Left ventricle myocardium inferior (tissue), 1 donor: ENCODE measurements around the gene CAMTA2. TPM values are rescaled to one million over a fixed set of nuclear protein-coding genes. Genes with fewer than 3 reads are reported as not detected.
A peak's percentile ranks its signal among the peaks of the same experiment; 100 is the strongest.
"Not testable (repeated sequence)": the region's sequence is repeated elsewhere in the genome, so short reads cannot be mapped to it uniquely, and the experiment has no call there.

ENCODE experiments used
- DNase-seq: peaks from one replicate; pipeline ENCODE4 v3.0.0-alpha.2; 2020
- H3K27ac ChIP-seq: fragments of 200-600 bp; replicated peaks from 2 replicates; pipeline ENCODE4 v1.8.0; 2021
- H3K27me3 ChIP-seq: fragments of 200-600 bp; 2 replicates; pipeline ENCODE4 v1.8.0; 2021; ENCODE audit warnings: low read depth
- H3K36me3 ChIP-seq: fragments of 200-600 bp; 2 replicates; pipeline ENCODE4 v1.8.0; 2021
- H3K4me1 ChIP-seq: fragments of 200-600 bp; 2 replicates; pipeline ENCODE4 v1.8.0; 2021
- H3K4me3 ChIP-seq: fragments of 200-600 bp; 2 replicates; pipeline ENCODE4 v1.8.0; 2021; ENCODE audit warnings: mild to moderate bottlenecking, moderate library complexity
- H3K9me3 ChIP-seq: fragments of 200-600 bp; replicated peaks from 2 replicates; pipeline ENCODE4 v1.8.0; 2021
- CTCF ChIP-seq: fragments of 200-600 bp; IDR thresholded peaks from 2 replicates; pipeline ENCODE4 v1.8.0; 2021; ENCODE audit warnings: antibody characterized with exemption, mild to moderate bottlenecking, borderline replicate concordance
- intact Hi-C: fragments of 100-400 bp; cut with micrococcal nuclease; formaldehyde crosslinking; loops from one replicate; pipeline ENCODE4 v1.11.0; 2022
- total RNA-seq: library from RNA; stranded (reverse); fragmentation: NEBNext Ultra II Directional; extraction: Animal tissue kit (Norgen Biotek cat#: 25700); gene quantifications from one replicate; pipeline ENCODE4 v1.2.1, GENCODE V29; 2021
- donor health status: DM: no; HTN: yes; CAD: no; lungs with severe emphysema.

The CAMTA2 gene
- total RNA-seq, 1 donor from 2014 or later: 33.8 TPM

GRCh38 chr17:5032865-5033264, 45.4 kb upstream of the CAMTA2 start:
- no peaks in the 10 kb centered on the region for H3K36me3 ChIP-seq
- H3K27ac ChIP-seq: no peak overlapping the region
- no peak for TF ChIP-seq CTCF
- H3K4me1 ChIP-seq: peaks cover 14% of the 10 kb centered on the region
- no peak overlapping the region for H3K4me3 ChIP-seq
- intact Hi-C loops: no loop called here
- no peak for DNase-seq
- H3K27me3 ChIP-seq: peaks cover 27% of the 10 kb centered on the region
- H3K9me3 ChIP-seq: no peaks in the 10 kb centered on the region

GRCh38 chr17:5031365-5032082, 44.0 kb upstream of the CAMTA2 start:
- Histone ChIP-seq H3K27me3 (peaks cover 18% of the 10 kb centered on the region), H3K9me3 (no peaks in the 10 kb centered on the region), H3K36me3 (no peaks in the 10 kb centered on the region), H3K4me3 (peak overlapping the region; percentile 67), H3K4me1 (peaks cover 14% of the 10 kb centered on the region), H3K27ac (peak overlapping the region; percentile 46)
- peak; percentile 80 for DNase-seq
- peak; percentile 81 for TF ChIP-seq CTCF
- intact Hi-C loops: no loop called here

GRCh38 chr17:5030168-5030567, 42.7 kb upstream of the CAMTA2 start:
- H3K4me3 ChIP-seq, H3K27me3 ChIP-seq, H3K36me3 ChIP-seq, H3K9me3 ChIP-seq, H3K27ac ChIP-seq, intact Hi-C loops, DNase-seq: not testable (repeated sequence)
- peaks cover 12% of the 10 kb centered on the region for H3K4me1 ChIP-seq

GRCh38 chr17:5027916-5028315, 40.4 kb upstream of the CAMTA2 start:
- DNase-seq: no peak
- no peak for TF ChIP-seq CTCF
- Histone ChIP-seq H3K9me3 (no peaks in the 10 kb centered on the region), H3K4me1 (peaks cover 17% of the 10 kb centered on the region), H3K36me3 (peaks cover 16% of the 10 kb centered on the region), H3K27me3 (no peaks in the 10 kb centered on the region), H3K4me3 (no peak overlapping the region), H3K27ac (no peak overlapping the region)
- intact Hi-C loops: no loop called here

- DNase-seq: no peak
- Histone ChIP-seq H3K4me1 (peaks cover 17% of the 10 kb centered on the region), H3K27ac (no peak overlapping the region), H3K9me3 (no peaks in the 10 kb centered on the region), H3K4me3 (no peak overlapping the region), H3K27me3 (no peaks in the 10 kb centered on the region), H3K36me3 (peaks cover 22% of the 10 kb centered on the region)
- no peak for TF ChIP-seq CTCF
- intact Hi-C loops: no loop called here
These were observed 39.8 kb upstream of the CAMTA2 start for GRCh38 chr17:5027299-5027698.

GRCh38 chr17:5024604-5025003, 37.1 kb upstream of the CAMTA2 start:
- H3K4me3 ChIP-seq: no peak overlapping the region
- no peaks in the 10 kb centered on the region for H3K9me3 ChIP-seq
- H3K36me3 ChIP-seq: peaks cover 49% of the 10 kb centered on the region
- peaks cover 10% of the 10 kb centered on the region for H3K4me1 ChIP-seq
- no peak overlapping the region for H3K27ac ChIP-seq
- DNase-seq: no peak
- no peak for TF ChIP-seq CTCF
- no peaks in the 10 kb centered on the region for H3K27me3 ChIP-seq
- intact Hi-C loops: no loop called here
